ENCODE results near the gene TMEM273. TPM values are rescaled to one million over a fixed set of nuclear protein-coding genes. Genes with fewer than 3 reads are reported as not detected.

The TMEM273 gene
- polyA plus RNA-seq, 6 donors from 2014 or later: 1.2 to 7.1 (median 2.6) TPM

GRCh38 chr10:49108656-49109055, 79.5 kb downstream of the TMEM273 start:
- Mint-ChIP-seq H3K36me3 (no peaks in the 10 kb centered on the region), H3K9me3 (no peaks in the 10 kb centered on the region), H3K4me3 (no peak overlapping the region), H3K4me1 (peaks cover 0 to 5% (median 0%) of the 10 kb centered on the region in 3 donors), H3K27ac (no peak overlapping the region), H3K27me3 (peaks cover 15 to 27% (median 15%) of the 10 kb centered on the region in 3 donors)
- DNase-seq: no peak
- ATAC-seq (ENCODE audit: low read depth in 2 of 2): no peak

- Mint-ChIP-seq H3K9me3 (no peaks in the 10 kb centered on the region), H3K27me3 (peaks cover 12 to 23% (median 15%) of the 10 kb centered on the region in 3 donors)
- ATAC-seq (ENCODE audit: low read depth in 2 of 2): no peak
These were observed 80.3 kb downstream of the TMEM273 start for GRCh38 chr10:49107887-49108267.

GRCh38 chr10:49107111-49107886, 80.9 kb downstream of the TMEM273 start:
- Mint-ChIP-seq H3K4me3 (peak overlapping the region in 1 of 8 donors; percentile 15), H3K27ac (no peak overlapping the region), H3K4me1 (peaks cover 0 to 5% (median 0%) of the 10 kb centered on the region in 3 donors), H3K27me3 (peaks cover 7 to 26% (median 15%) of the 10 kb centered on the region in 3 donors), H3K9me3 (no peaks in the 10 kb centered on the region), H3K36me3 (no peaks in the 10 kb centered on the region)
- ATAC-seq (ENCODE audit: low read depth in 2 of 2): no peak
- DNase-seq: no peak

More at GRCh38 chr10:49107887-49108267, 80.3 kb downstream of the TMEM273 start:
- no peak for DNase-seq
- Mint-ChIP-seq H3K4me3 (no peak overlapping the region), H3K36me3 (no peaks in the 10 kb centered on the region), H3K27ac (no peak overlapping the region), H3K4me1 (peaks cover 0 to 5% (median 0%) of the 10 kb centered on the region in 3 donors)

GRCh38 chr10:49106451-49106850, 81.7 kb downstream of the TMEM273 start:
- no peak overlapping the region for H3K27ac Mint-ChIP-seq
- peaks cover 11 to 30% (median 15%) of the 10 kb centered on the region in 3 donors for H3K27me3 Mint-ChIP-seq
- H3K4me1 Mint-ChIP-seq: peaks cover 0 to 5% (median 0%) of the 10 kb centered on the region in 3 donors
- H3K9me3 Mint-ChIP-seq: no peaks in the 10 kb centered on the region
- no peak for DNase-seq
- ATAC-seq (ENCODE audit: low read depth in 2 of 2): no peak
- no peak overlapping the region for H3K4me3 Mint-ChIP-seq
- no peaks in the 10 kb centered on the region for H3K36me3 Mint-ChIP-seq

- ATAC-seq (ENCODE audit: low read depth in 2 of 2) (no peak), DNase-seq (no peak)
- H3K4me1 Mint-ChIP-seq: peaks cover 0 to 5% (median 0%) of the 10 kb centered on the region in 3 donors
- H3K4me3 Mint-ChIP-seq: no peak overlapping the region
- peak overlapping the region in 1 of 6 donors; percentile 15 for H3K27ac Mint-ChIP-seq
- H3K36me3 Mint-ChIP-seq: no peaks in the 10 kb centered on the region
- no peaks in the 10 kb centered on the region for H3K9me3 Mint-ChIP-seq
- peaks cover 11 to 29% (median 15%) of the 10 kb centered on the region in 3 donors for H3K27me3 Mint-ChIP-seq
These were observed 83.1 kb downstream of the TMEM273 start for GRCh38 chr10:49105076-49105475.

Other genes starting within 250 kb of the TMEM273 start
- 1 to 10 TPM in 3 of 6 donors, under 1 TPM in 2, not detected in 1; 0.35 to 2.0 (median 1.1) TPM for gene LRRC18, start 248.6 kb downstream of the TMEM273 start, polyA plus RNA-seq (ENCODE audit: low read depth in 6 of 6)
- gene VSTM4, start 72.9 kb downstream of the TMEM273 start, polyA plus RNA-seq (ENCODE audit: low read depth in 6 of 6): under 1 TPM in 3 of 6 donors, not detected in 3; 0.04 to 0.17 (median 0.11) TPM
- not detected for gene FAM170B, start 54.4 kb downstream of the TMEM273 start, polyA plus RNA-seq (ENCODE audit: low read depth in 6 of 6)
- gene C10orf71, start 110.8 kb upstream of the TMEM273 start, polyA plus RNA-seq (ENCODE audit: low read depth in 6 of 6): not detected
- not detected for gene DRGX, start 207.7 kb upstream of the TMEM273 start, polyA plus RNA-seq (ENCODE audit: low read depth in 6 of 6)